Measurements from ENCODE around the gene RUBCN.

- TF ChIP-seq CTCF (IDR thresholded peaks at IDR 0.05) (no peak), EP300 (IDR thresholded peaks at IDR 0.05) (no peak)
Observed at GRCh38 chr3:197680955-197681521, 55.7 kb downstream of the RUBCN start.

Data from tibial nerve (tissue), 4 donors.